Mesothelial cell of epicardium (in vitro differentiated cells): ENCODE data around the gene HOXA4. TPM values are rescaled to one million over a fixed set of nuclear protein-coding genes. Genes with fewer than 3 reads are reported as not detected.

Experiments used
- DNase-seq, 2 experiments: peaks; one replicate each; pipeline ENCODE4 v3.0.0; 2021; ENCODE audit warnings: low spot score in 2 of 2; ENCODE audit not compliant: unreplicated experiment in 2 of 2
- H3K27ac Mint-ChIP-seq: 2 replicates; pipeline ENCODE4 v1.8.0; 2021; ENCODE audit warnings: mixed read lengths
- H3K27me3 Mint-ChIP-seq: 2 replicates; pipeline ENCODE4 v1.8.0; 2021; ENCODE audit warnings: low read depth, mixed read lengths
- H3K36me3 Mint-ChIP-seq: 2 replicates; pipeline ENCODE4 v1.8.0; 2021; ENCODE audit warnings: mixed read lengths
- H3K4me1 Mint-ChIP-seq: 2 replicates; pipeline ENCODE4 v1.8.0; 2021; ENCODE audit warnings: mixed read lengths
- H3K4me3 Mint-ChIP-seq: 2 replicates; pipeline ENCODE4 v1.8.0; 2021; ENCODE audit warnings: mild to moderate bottlenecking, moderate library complexity, mixed read lengths
- H3K9me3 Mint-ChIP-seq: 2 replicates; pipeline ENCODE4 v1.8.0; 2021; ENCODE audit warnings: mixed read lengths
- total RNA-seq: library from RNA; stranded (reverse); gene quantifications from 3 replicates; pipeline ENCODE4 v1.2.1, GENCODE V29; 2021
- TF ChIP-seq, protein P1 (sequence below): fragments of 200-600 bp; sonication (generic); IDR thresholded peaks from one replicate; pipeline ENCODE4 v1.5.0; 2021; ENCODE audit warnings: antibody characterized with exemption; ENCODE audit not compliant: unreplicated experiment

HOXA4 gene
- total RNA-seq, 1 donor from 2014 or later = 55.9 TPM

DNA sequence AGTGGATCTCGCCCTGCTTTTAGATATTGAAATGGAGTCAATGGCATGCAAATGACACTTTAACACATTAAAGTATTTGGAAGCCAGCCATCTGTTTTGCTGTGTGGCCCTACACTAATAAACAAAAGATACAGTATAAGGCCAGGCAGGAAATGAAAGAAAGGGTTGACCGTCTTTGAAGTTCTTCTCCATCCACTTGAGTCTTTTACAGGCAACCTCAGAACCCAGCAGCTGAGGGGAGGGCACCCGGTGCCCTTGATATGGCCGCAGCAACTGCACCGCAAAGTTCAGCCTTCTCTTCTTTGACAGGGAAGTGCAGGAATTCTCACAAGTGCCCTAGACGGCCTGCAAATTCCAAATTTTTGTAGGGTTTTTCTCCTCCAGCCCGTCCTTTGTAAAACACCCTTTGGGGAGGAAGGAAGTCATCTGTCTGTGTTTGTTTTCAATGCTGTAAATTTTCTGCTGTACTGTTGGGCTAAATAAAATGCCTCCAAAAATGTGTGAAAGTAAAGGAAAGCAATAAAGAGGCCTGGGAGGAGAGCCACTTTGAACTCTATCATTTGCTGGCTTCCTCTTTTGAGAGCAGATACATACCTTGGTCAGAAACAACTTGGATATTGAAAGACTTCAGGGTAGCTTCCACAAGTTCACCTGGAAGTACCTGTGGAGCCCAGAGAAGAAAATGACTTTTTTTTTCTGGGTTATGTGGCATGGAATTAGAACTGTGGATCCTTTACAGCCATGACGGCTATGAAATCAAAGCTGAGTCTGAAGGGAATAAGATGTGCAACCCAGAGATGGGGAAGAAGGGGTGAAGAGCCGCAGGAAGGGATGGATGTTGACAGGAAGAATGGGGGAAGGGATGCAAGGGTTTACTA lies 38.4 kb downstream of the HOXA4 start:
- peaks cover 63% of the 10 kb centered on the region for H3K4me1 Mint-ChIP-seq
- TF ChIP-seq, protein P1, sequence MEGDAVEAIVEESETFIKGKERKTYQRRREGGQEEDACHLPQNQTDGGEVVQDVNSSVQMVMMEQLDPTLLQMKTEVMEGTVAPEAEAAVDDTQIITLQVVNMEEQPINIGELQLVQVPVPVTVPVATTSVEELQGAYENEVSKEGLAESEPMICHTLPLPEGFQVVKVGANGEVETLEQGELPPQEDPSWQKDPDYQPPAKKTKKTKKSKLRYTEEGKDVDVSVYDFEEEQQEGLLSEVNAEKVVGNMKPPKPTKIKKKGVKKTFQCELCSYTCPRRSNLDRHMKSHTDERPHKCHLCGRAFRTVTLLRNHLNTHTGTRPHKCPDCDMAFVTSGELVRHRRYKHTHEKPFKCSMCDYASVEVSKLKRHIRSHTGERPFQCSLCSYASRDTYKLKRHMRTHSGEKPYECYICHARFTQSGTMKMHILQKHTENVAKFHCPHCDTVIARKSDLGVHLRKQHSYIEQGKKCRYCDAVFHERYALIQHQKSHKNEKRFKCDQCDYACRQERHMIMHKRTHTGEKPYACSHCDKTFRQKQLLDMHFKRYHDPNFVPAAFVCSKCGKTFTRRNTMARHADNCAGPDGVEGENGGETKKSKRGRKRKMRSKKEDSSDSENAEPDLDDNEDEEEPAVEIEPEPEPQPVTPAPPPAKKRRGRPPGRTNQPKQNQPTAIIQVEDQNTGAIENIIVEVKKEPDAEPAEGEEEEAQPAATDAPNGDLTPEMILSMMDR = no peak
- H3K9me3 Mint-ChIP-seq = no peaks in the 10 kb centered on the region
- no peaks in the 10 kb centered on the region for H3K36me3 Mint-ChIP-seq
- peak overlapping the region; percentile 100 for H3K27ac Mint-ChIP-seq
- H3K4me3 Mint-ChIP-seq = peak overlapping the region; percentile 35
- DNase-seq = no peak
- H3K27me3 Mint-ChIP-seq = no peaks in the 10 kb centered on the region

DNA sequence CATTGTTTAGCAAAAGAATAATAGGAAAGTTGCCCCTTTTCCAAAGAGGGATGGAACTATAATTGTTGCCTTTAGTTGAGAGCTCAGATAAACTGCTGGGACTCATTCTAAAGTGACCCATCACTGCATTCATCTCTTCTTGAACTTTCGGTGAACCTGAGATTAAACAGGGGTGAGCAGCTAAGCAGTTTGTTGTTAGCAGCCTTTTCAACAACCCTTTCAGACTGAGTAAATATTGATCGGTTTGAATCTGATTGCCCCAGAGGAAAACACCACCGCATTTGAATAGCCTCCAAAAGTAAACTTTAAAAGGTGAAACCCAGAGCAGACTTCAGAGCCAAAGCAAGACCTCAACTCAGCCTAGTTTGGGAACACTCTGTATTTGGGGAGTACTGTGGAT lies 39.5 kb downstream of the HOXA4 start:
- Mint-ChIP-seq H3K4me1 (peaks cover 65% of the 10 kb centered on the region), H3K27ac (peak overlapping the region; percentile 100), H3K4me3 (peak overlapping the region; percentile 28)

DNA sequence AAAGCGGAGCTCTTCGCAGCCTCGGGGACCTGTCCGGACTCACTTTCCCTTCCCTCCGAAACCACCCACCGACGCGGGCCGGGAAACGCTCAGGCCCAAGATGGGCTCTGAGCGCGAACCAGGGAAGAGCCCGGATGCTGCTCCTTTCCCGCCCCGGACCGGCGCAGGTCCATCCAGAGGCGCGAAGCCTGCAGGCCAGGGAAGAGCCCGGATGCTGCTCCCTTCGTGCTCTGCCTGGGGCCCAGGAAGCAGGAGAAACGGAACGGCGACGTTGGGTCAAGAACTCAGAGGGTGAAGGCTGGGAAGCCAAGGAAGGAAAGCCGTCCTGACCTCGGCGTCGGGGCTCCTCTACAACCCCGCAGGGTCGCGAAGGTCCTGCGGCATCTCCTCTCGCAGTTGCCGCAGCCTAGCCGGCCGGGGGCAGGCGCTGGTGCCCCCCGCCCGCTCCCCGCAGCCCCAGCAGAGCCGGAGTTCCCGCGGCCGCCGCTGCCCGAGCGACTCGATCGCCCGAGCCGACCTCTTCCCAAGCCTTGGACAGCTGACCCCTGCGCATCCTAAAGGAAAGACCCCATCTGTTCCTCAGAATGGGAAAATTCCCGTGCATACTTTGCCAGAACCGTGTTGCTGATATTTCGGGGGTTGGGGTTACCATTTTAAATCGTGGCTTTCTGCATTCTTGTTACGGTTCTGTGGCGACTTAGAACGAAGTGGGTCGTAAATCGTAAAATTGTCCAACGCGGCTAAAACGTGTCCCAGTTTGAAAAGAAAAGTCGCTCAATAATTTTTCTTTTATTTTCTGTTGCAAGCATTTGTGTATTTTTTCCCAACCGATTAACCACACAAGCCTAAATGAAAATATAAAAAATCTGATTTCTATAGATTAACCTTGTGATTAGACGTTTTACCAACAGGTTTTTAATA lies 42.3 kb downstream of the HOXA4 start:
- H3K4me3 Mint-ChIP-seq = no peak overlapping the region
- no peaks in the 10 kb centered on the region for H3K9me3 Mint-ChIP-seq
- no peak overlapping the region for H3K27ac Mint-ChIP-seq
- H3K27me3 Mint-ChIP-seq = no peaks in the 10 kb centered on the region
- H3K36me3 Mint-ChIP-seq = no peaks in the 10 kb centered on the region
- DNase-seq = no peak
- TF ChIP-seq, protein P1 = no peak
- H3K4me1 Mint-ChIP-seq = peaks cover 47% of the 10 kb centered on the region

More for the DNA sequence above, 39.5 kb downstream of the HOXA4 start:
- Mint-ChIP-seq H3K36me3 (no peaks in the 10 kb centered on the region), H3K9me3 (no peaks in the 10 kb centered on the region), H3K27me3 (no peaks in the 10 kb centered on the region)
- DNase-seq = no peak
- TF ChIP-seq, protein P1 = no peak

DNA sequence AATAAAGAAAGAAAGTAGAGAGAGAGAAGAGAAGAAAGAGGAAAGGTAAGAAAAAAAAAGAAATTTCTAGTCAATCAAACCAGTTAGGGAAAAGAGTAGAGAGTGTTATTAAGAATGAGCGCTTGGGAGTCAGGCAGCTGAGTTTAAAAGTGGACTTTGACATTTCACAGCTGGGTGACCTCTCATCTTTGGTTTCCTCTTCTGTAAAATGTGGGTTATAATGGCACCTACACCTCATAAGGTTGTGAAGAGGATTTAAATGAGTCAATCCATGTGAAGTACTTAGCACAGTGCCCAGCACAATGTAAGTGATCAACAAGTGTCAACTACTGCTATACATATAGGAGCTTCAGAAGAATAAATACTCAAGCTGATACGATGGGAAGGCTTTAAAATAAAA lies 46.9 kb downstream of the HOXA4 start:
- Mint-ChIP-seq H3K27me3 (no peaks in the 10 kb centered on the region), H3K9me3 (no peaks in the 10 kb centered on the region), H3K4me3 (no peak overlapping the region), H3K27ac (no peak overlapping the region), H3K36me3 (no peaks in the 10 kb centered on the region), H3K4me1 (peaks cover 36% of the 10 kb centered on the region)
- TF ChIP-seq, protein P1 = no peak
- no peak for DNase-seq

DNA sequence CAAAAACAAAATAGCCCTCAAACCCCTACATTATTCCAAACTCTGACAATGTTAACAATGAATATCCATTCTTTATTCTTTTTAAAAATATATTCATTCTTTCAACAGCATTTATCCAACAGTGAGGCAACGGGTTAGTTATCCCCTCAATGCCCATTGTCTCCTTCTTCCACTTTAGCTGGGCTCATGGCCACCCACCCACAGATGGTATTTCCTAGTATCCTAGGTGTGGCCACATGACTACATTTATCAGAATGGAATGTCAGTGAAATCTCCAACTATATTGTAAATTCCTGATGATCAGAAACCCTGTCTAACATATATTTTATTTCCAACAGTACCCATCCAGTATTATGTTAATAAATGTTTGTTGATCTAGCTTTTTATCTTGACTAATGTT lies 48.4 kb downstream of the HOXA4 start:
- H3K9me3 Mint-ChIP-seq = no peaks in the 10 kb centered on the region
- H3K4me1 Mint-ChIP-seq = peaks cover 36% of the 10 kb centered on the region
- H3K27ac Mint-ChIP-seq = peak overlapping the region; percentile 97
- TF ChIP-seq, protein P1 = no peak
- no peaks in the 10 kb centered on the region for H3K36me3 Mint-ChIP-seq
- no peaks in the 10 kb centered on the region for H3K27me3 Mint-ChIP-seq
- DNase-seq = no peak
- H3K4me3 Mint-ChIP-seq = no peak overlapping the region
